Measurements from ENCODE around the gene HDHD2. TPM values are rescaled to one million over a fixed set of nuclear protein-coding genes. Genes with fewer than 3 reads are reported as not detected.
"Not testable (repeated sequence)": the region's sequence is repeated elsewhere in the genome, so short reads cannot be mapped to it uniquely, and the experiment has no call there.

Gene HDHD2
- 10 to 100 TPM; 27.7 to 27.8 TPM for total RNA-seq

GRCh38 chr18:47150029-47150823 is at the start of gene HDHD2:
Gene HDHD2 (minus strand): TSS chr18:47150500. CDS start chr18:47136439, 14,061 bp downstream.
- Mint-ChIP-seq H3K9me3 (no peaks in the 10 kb centered on the region), H3K27me3 (no peaks in the 10 kb centered on the region), H3K27ac (peak within 1 kb of the TSS; percentile 97 to 99), H3K4me1 (ENCODE audit: low read depth in 2 of 2) (peaks cover 40 to 47% of the 10 kb centered on the region in 2 donors), H3K36me3 (peaks cover 6% of the 10 kb centered on the region), H3K4me3 (peak within 1 kb of the TSS; percentile 97)
- ATAC-seq (peak; percentile 95 to 96), DNase-seq (ENCODE audit: low spot score) (peak; percentile 92)

GRCh38 chr18:47195961-47196360 is 45.7 kb upstream of the HDHD2 start:
- not testable (repeated sequence) for H3K36me3 Mint-ChIP-seq; H3K27ac Mint-ChIP-seq; H3K4me1 Mint-ChIP-seq (ENCODE audit: low read depth in 2 of 2); DNase-seq (ENCODE audit: low spot score); H3K9me3 Mint-ChIP-seq; ATAC-seq; H3K4me3 Mint-ChIP-seq
- H3K27me3 Mint-ChIP-seq: peaks cover 41 to 52% of the 10 kb centered on the region in 2 donors

GRCh38 chr18:47191961-47192360 is 41.7 kb upstream of the HDHD2 start:
- Mint-ChIP-seq H3K4me3 (no peak overlapping the region), H3K27ac (no peak overlapping the region), H3K27me3 (peaks cover 37 to 61% of the 10 kb centered on the region in 2 donors), H3K9me3 (peaks cover 5% of the 10 kb centered on the region), H3K4me1 (ENCODE audit: low read depth in 2 of 2) (no peaks in the 10 kb centered on the region), H3K36me3 (no peaks in the 10 kb centered on the region)
- DNase-seq (ENCODE audit: low spot score): no peak
- no peak for ATAC-seq

GRCh38 chr18:47187721-47188120 is 37.4 kb upstream of the HDHD2 start:
- ATAC-seq (no peak), DNase-seq (ENCODE audit: low spot score) (no peak)
- Mint-ChIP-seq H3K36me3 (peaks cover 7% of the 10 kb centered on the region), H3K4me3 (no peak overlapping the region), H3K27me3 (peaks cover 26 to 48% of the 10 kb centered on the region in 2 donors), H3K9me3 (peaks cover 5% of the 10 kb centered on the region), H3K27ac (no peak overlapping the region), H3K4me1 (ENCODE audit: low read depth in 2 of 2) (no peaks in the 10 kb centered on the region)

GRCh38 chr18:47184419-47185050 is 34.2 kb upstream of the HDHD2 start:
- H3K36me3 Mint-ChIP-seq: peaks cover 7% of the 10 kb centered on the region
- H3K4me3 Mint-ChIP-seq: no peak overlapping the region
- no peaks in the 10 kb centered on the region for H3K4me1 Mint-ChIP-seq (ENCODE audit: low read depth in 2 of 2)
- H3K9me3 Mint-ChIP-seq: no peaks in the 10 kb centered on the region
- H3K27me3 Mint-ChIP-seq: peaks cover 23 to 40% of the 10 kb centered on the region in 2 donors
- ATAC-seq: no peak
- no peak overlapping the region for H3K27ac Mint-ChIP-seq
- DNase-seq (ENCODE audit: low spot score): no peak

- not testable (repeated sequence) for H3K36me3 Mint-ChIP-seq; H3K27ac Mint-ChIP-seq; H3K4me3 Mint-ChIP-seq; ATAC-seq; H3K9me3 Mint-ChIP-seq; DNase-seq (ENCODE audit: low spot score); H3K4me1 Mint-ChIP-seq (ENCODE audit: low read depth in 2 of 2)
- H3K27me3 Mint-ChIP-seq: peaks cover 22 to 24% of the 10 kb centered on the region in 2 donors
Measured at GRCh38 chr18:47182156-47182555, 31.9 kb upstream of the HDHD2 start.

- ATAC-seq: no peak
- Mint-ChIP-seq H3K27ac (no peak overlapping the region), H3K36me3 (peaks cover 7% of the 10 kb centered on the region), H3K27me3 (peaks cover 15 to 17% of the 10 kb centered on the region in 2 donors), H3K9me3 (no peaks in the 10 kb centered on the region), H3K4me1 (ENCODE audit: low read depth in 2 of 2) (peaks cover 0 to 2% of the 10 kb centered on the region in 2 donors), H3K4me3 (no peak overlapping the region)
- no peak for DNase-seq (ENCODE audit: low spot score)
Measured at GRCh38 chr18:47180765-47181164, 30.5 kb upstream of the HDHD2 start.

- H3K4me3 Mint-ChIP-seq: no peak overlapping the region
- H3K36me3 Mint-ChIP-seq: no peaks in the 10 kb centered on the region
- H3K9me3 Mint-ChIP-seq: no peaks in the 10 kb centered on the region
- H3K4me1 Mint-ChIP-seq (ENCODE audit: low read depth in 2 of 2): peaks cover 0 to 2% of the 10 kb centered on the region in 2 donors
- DNase-seq (ENCODE audit: low spot score) (no peak), ATAC-seq (no peak)
- no peak overlapping the region for H3K27ac Mint-ChIP-seq
- H3K27me3 Mint-ChIP-seq: peaks cover 12 to 16% of the 10 kb centered on the region in 2 donors
Measured at GRCh38 chr18:47179520-47179919, 29.2 kb upstream of the HDHD2 start.

GRCh38 chr18:47175898-47176575 is 25.7 kb upstream of the HDHD2 start, which contains the start of gene IER3IP1:
Gene IER3IP1 (minus strand): TSS chr18:47176364. CDS start chr18:47176277, 87 bp downstream.
- Mint-ChIP-seq H3K9me3 (no peaks in the 10 kb centered on the region), H3K4me1 (ENCODE audit: low read depth in 2 of 2) (peaks cover 0 to 2% of the 10 kb centered on the region in 2 donors), H3K4me3 (peak within 1 kb of the TSS; percentile 42), H3K27me3 (peaks cover under 1 to 6% of the 10 kb centered on the region in 2 donors), H3K27ac (no peak within 1 kb of the TSS), H3K36me3 (no peaks in the 10 kb centered on the region)
- ATAC-seq (peak; percentile 94 to 95), DNase-seq (ENCODE audit: low spot score) (peak; percentile 90)

- H3K9me3 Mint-ChIP-seq: no peaks in the 10 kb centered on the region
- H3K27ac Mint-ChIP-seq: no peak overlapping the region
- ATAC-seq: peak; percentile 15 to 32
- peaks cover 0 to 2% of the 10 kb centered on the region in 2 donors for H3K4me1 Mint-ChIP-seq (ENCODE audit: low read depth in 2 of 2)
- no peak overlapping the region for H3K4me3 Mint-ChIP-seq
- DNase-seq (ENCODE audit: low spot score): no peak
- H3K27me3 Mint-ChIP-seq: peaks cover 0 to 5% of the 10 kb centered on the region in 2 donors
- H3K36me3 Mint-ChIP-seq: no peaks in the 10 kb centered on the region
Measured at GRCh38 chr18:47175283-47175897, 25.1 kb upstream of the HDHD2 start.

GRCh38 chr18:47174545-47175116 is 24.3 kb upstream of the HDHD2 start:
- Mint-ChIP-seq H3K4me1 (ENCODE audit: low read depth in 2 of 2) (peaks cover 5% of the 10 kb centered on the region in 2 donors), H3K36me3 (no peaks in the 10 kb centered on the region), H3K9me3 (no peaks in the 10 kb centered on the region), H3K27me3 (peaks cover 0 to 2% of the 10 kb centered on the region in 2 donors), H3K4me3 (no peak overlapping the region), H3K27ac (no peak overlapping the region)
- ATAC-seq: no peak
- DNase-seq (ENCODE audit: low spot score): no peak

GRCh38 chr18:47172476-47172875 is 22.2 kb upstream of the HDHD2 start:
- Mint-ChIP-seq H3K36me3 (no peaks in the 10 kb centered on the region), H3K9me3 (no peaks in the 10 kb centered on the region), H3K4me3 (no peak overlapping the region), H3K4me1 (ENCODE audit: low read depth in 2 of 2) (peaks cover 14 to 15% of the 10 kb centered on the region in 2 donors), H3K27ac (no peak overlapping the region), H3K27me3 (no peaks in the 10 kb centered on the region)
- ATAC-seq (no peak), DNase-seq (ENCODE audit: low spot score) (no peak)

- DNase-seq (ENCODE audit: low spot score) (no peak), ATAC-seq (peak in 1 of 2 donors; percentile 62)
- Mint-ChIP-seq H3K4me3 (no peak overlapping the region), H3K4me1 (ENCODE audit: low read depth in 2 of 2) (peaks cover 22 to 29% of the 10 kb centered on the region in 2 donors), H3K27me3 (no peaks in the 10 kb centered on the region), H3K9me3 (no peaks in the 10 kb centered on the region), H3K27ac (peak overlapping the region in 1 of 2 donors; percentile 5), H3K36me3 (no peaks in the 10 kb centered on the region)
Measured at GRCh38 chr18:47168913-47169312, 18.6 kb upstream of the HDHD2 start.
